ENCODE data around the gene TDRD1. TPM values are rescaled to one million over a fixed set of nuclear protein-coding genes. Genes with fewer than 3 reads are reported as not detected.

The TDRD1 gene
- total and polyA plus RNA-seq, 2 donors, result 0.07 to 0.52 TPM

DNA sequence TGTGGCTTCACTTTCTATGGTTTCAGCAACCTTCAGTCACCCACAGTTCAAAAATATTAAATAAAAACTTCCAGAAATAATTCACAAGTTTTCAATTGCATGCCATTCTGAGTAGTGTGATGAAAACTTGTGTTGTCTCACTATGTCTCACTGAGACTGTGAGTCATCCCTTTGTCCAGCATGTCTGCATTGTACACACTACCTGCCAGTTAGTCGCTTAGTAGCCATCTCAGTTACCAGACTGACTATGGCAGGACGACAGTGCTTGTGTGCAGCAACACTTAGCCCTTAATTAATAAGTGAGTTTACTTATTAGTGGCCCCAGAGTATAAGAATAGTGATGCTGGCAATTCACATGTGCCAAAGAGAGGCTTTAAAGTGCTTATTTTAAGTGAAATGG, 27.7 kb upstream of the TDRD1 start:
- no peaks in the 10 kb centered on the region for H3K9me3 ChIP-seq (ENCODE audit: control insufficient read depth in 2 of 2, insufficient read depth in 1 of 2, low read length in 1 of 2)
- peaks cover 8 to 29% of the 10 kb centered on the region in 2 donors for H3K36me3 ChIP-seq (ENCODE audit: control insufficient read depth in 2 of 2, insufficient read depth in 2 of 2, low read length in 1 of 2)
- H3K4me3 ChIP-seq (ENCODE audit: low read length in 2 of 2), result no peak overlapping the region
- no peak overlapping the region for H3K27ac ChIP-seq (ENCODE audit: low read depth in 1 of 2, low read length in 1 of 2)
- H3K4me1 ChIP-seq (ENCODE audit: control insufficient read depth in 2 of 2, insufficient read depth in 2 of 2, low read length in 2 of 2), result no peaks in the 10 kb centered on the region
- DNase-seq (ENCODE audit: low read depth in 6 of 9, low spot score in 9 of 9), result no peak
- WGBS, result 96% methylated on average over 2 of the region's 2 CpGs
- H3K27me3 ChIP-seq (ENCODE audit: control insufficient read depth in 2 of 2, insufficient read depth in 1 of 2, low read length in 1 of 2), result no peaks in the 10 kb centered on the region

DNA sequence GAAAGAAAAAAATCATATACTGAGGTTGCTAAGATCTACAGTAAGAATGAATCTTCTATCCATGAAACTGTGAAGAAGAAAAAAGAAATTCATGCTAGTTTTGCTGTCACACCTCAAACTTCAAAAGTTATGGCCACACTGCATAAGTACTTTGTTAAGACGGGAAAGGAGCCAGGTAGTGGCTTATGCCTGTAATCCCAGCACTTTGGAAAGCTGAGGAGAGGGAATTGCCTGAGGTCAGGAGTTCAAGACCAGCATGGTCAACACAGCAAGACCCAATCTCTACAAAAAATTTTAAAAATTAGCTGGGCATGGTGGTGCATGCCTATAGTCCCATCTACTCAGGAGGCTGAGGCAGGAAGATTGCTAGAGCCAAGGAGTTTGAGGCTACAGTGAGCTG, 27.3 kb upstream of the TDRD1 start:
- Histone ChIP-seq H3K4me1 (ENCODE audit: control insufficient read depth in 2 of 2, insufficient read depth in 2 of 2, low read length in 2 of 2) (no peaks in the 10 kb centered on the region), H3K27me3 (ENCODE audit: control insufficient read depth in 2 of 2, insufficient read depth in 1 of 2, low read length in 1 of 2) (no peaks in the 10 kb centered on the region), H3K9me3 (ENCODE audit: control insufficient read depth in 2 of 2, insufficient read depth in 1 of 2, low read length in 1 of 2) (no peaks in the 10 kb centered on the region), H3K4me3 (ENCODE audit: low read length in 2 of 2) (no peak overlapping the region), H3K27ac (ENCODE audit: low read depth in 1 of 2, low read length in 1 of 2) (no peak overlapping the region), H3K36me3 (ENCODE audit: control insufficient read depth in 2 of 2, insufficient read depth in 2 of 2, low read length in 1 of 2) (peaks cover 8 to 28% of the 10 kb centered on the region in 2 donors)
- WGBS, result 96% methylated on average over 1 of the region's 1 CpG
- DNase-seq (ENCODE audit: low read depth in 6 of 9, low spot score in 9 of 9), result no peak

DNA sequence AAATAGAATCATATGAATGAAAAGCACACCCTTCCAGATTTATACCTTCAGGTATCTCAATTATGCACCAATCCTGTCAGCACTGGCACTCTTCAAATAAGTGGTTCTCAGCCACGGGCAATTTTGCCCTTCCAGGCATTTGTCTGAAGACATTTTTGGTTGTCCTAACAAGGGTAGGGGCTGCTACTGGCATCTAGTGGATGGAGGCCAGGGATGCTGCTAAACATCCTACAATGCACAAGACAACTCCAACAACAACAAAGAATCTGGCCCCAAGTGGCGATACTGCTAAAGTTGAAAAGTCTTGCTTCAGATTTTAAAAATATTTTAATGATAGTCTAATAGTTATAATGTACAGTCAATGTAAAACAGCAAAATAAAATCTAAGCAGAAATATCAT, 21.2 kb upstream of the TDRD1 start:
- peaks cover 6 to 8% of the 10 kb centered on the region in 2 donors for H3K36me3 ChIP-seq (ENCODE audit: control insufficient read depth in 2 of 2, insufficient read depth in 2 of 2, low read length in 1 of 2)
- no peak for DNase-seq (ENCODE audit: low read depth in 6 of 9, low spot score in 9 of 9)
- H3K4me1 ChIP-seq (ENCODE audit: control insufficient read depth in 2 of 2, insufficient read depth in 2 of 2, low read length in 2 of 2), result no peaks in the 10 kb centered on the region
- no peaks in the 10 kb centered on the region for H3K27me3 ChIP-seq (ENCODE audit: control insufficient read depth in 2 of 2, insufficient read depth in 1 of 2, low read length in 1 of 2)
- no peak overlapping the region for H3K27ac ChIP-seq (ENCODE audit: low read depth in 1 of 2, low read length in 1 of 2)
- H3K4me3 ChIP-seq (ENCODE audit: low read length in 2 of 2), result no peak overlapping the region
- H3K9me3 ChIP-seq (ENCODE audit: control insufficient read depth in 2 of 2, insufficient read depth in 1 of 2, low read length in 1 of 2), result no peaks in the 10 kb centered on the region
- WGBS, result 97% methylated on average over 2 of the region's 2 CpGs

DNA sequence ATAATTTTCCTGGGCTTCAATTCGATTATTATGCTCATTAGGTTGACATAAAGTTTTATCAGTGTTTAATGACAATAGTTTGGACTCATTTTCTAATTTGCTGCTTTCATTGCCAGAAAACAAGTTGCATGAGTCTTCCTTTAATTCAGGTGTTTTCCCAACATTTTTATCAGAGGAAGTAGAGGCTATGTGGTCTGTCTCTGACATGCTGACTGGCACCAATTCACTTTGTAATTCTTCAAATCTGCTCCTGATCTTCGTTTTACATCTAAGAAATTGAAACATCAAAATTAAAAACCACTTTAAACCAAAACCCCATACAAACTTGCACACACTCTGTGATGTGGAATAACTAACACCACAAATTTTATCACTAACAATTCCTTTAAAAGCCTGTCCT, 16.1 kb upstream of the TDRD1 start:
- WGBS, result 50% methylated on average over 2 of the region's 2 CpGs
- no peak overlapping the region for H3K4me3 ChIP-seq (ENCODE audit: low read length in 2 of 2)
- peaks cover 0 to 3% of the 10 kb centered on the region in 2 donors for H3K36me3 ChIP-seq (ENCODE audit: control insufficient read depth in 2 of 2, insufficient read depth in 2 of 2, low read length in 1 of 2)
- DNase-seq (ENCODE audit: low read depth in 6 of 9, low spot score in 9 of 9), result no peak
- no peaks in the 10 kb centered on the region for H3K9me3 ChIP-seq (ENCODE audit: control insufficient read depth in 2 of 2, insufficient read depth in 1 of 2, low read length in 1 of 2)
- no peaks in the 10 kb centered on the region for H3K27me3 ChIP-seq (ENCODE audit: control insufficient read depth in 2 of 2, insufficient read depth in 1 of 2, low read length in 1 of 2)
- no peak overlapping the region for H3K27ac ChIP-seq (ENCODE audit: low read depth in 1 of 2, low read length in 1 of 2)
- no peaks in the 10 kb centered on the region for H3K4me1 ChIP-seq (ENCODE audit: control insufficient read depth in 2 of 2, insufficient read depth in 2 of 2, low read length in 2 of 2)

DNA sequence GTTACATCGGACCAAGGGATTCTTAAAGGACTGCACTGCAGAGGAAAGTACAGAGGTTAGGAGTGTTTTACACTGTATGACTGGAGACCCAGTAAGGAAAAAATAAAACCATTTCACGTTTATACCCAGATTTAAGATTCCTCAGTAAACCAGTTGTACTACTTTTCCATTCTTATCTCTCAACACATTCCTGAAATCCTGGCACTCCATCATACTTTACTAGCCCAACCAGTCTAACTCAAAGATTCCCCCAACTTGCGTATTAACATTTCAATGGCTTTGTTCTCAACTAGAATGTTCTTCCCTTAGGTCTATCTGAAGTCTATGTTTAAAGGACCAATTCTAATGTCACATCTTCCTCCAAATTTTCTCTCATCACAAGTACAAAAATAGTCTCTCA, 13.1 kb upstream of the TDRD1 start:
- Histone ChIP-seq H3K4me1 (ENCODE audit: control insufficient read depth in 2 of 2, insufficient read depth in 2 of 2, low read length in 2 of 2) (no peaks in the 10 kb centered on the region), H3K9me3 (ENCODE audit: control insufficient read depth in 2 of 2, insufficient read depth in 1 of 2, low read length in 1 of 2) (peaks cover 1 to 4% of the 10 kb centered on the region in 2 donors), H3K27ac (ENCODE audit: low read depth in 1 of 2, low read length in 1 of 2) (no peak overlapping the region), H3K4me3 (ENCODE audit: low read length in 2 of 2) (no peak overlapping the region), H3K27me3 (ENCODE audit: control insufficient read depth in 2 of 2, insufficient read depth in 1 of 2, low read length in 1 of 2) (no peaks in the 10 kb centered on the region), H3K36me3 (ENCODE audit: control insufficient read depth in 2 of 2, insufficient read depth in 2 of 2, low read length in 1 of 2) (no peaks in the 10 kb centered on the region)
- WGBS, result 96% methylated on average over 3 of the region's 3 CpGs
- DNase-seq (ENCODE audit: low read depth in 6 of 9, low spot score in 9 of 9), result no peak

DNA sequence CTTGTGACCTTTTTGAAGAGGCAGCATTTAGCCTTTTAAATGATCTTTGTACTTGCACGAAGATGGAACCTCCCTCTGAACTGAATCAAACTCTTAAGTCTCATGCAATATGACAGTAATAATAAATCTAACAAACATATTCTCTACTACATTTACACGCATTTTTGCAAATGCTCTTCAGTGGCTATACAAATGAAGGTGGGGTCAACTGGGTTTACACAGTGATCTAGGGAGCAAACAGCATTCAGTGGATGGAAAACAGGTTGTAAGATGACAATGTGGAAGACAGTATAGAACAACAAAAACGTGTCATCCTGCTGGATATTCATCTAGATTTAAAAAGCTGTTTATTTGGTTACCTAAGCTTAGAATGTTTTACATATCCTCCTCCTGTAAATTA, 12.7 kb upstream of the TDRD1 start:
- no peak for DNase-seq (ENCODE audit: low read depth in 6 of 9, low spot score in 9 of 9)
- Histone ChIP-seq H3K36me3 (ENCODE audit: control insufficient read depth in 2 of 2, insufficient read depth in 2 of 2, low read length in 1 of 2) (no peaks in the 10 kb centered on the region), H3K4me3 (ENCODE audit: low read length in 2 of 2) (no peak overlapping the region), H3K27ac (ENCODE audit: low read depth in 1 of 2, low read length in 1 of 2) (no peak overlapping the region), H3K27me3 (ENCODE audit: control insufficient read depth in 2 of 2, insufficient read depth in 1 of 2, low read length in 1 of 2) (no peaks in the 10 kb centered on the region), H3K4me1 (ENCODE audit: control insufficient read depth in 2 of 2, insufficient read depth in 2 of 2, low read length in 2 of 2) (no peaks in the 10 kb centered on the region), H3K9me3 (ENCODE audit: control insufficient read depth in 2 of 2, insufficient read depth in 1 of 2, low read length in 1 of 2) (peaks cover 1 to 4% of the 10 kb centered on the region in 2 donors)
- WGBS, result 90% methylated on average over 3 of the region's 3 CpGs

DNA sequence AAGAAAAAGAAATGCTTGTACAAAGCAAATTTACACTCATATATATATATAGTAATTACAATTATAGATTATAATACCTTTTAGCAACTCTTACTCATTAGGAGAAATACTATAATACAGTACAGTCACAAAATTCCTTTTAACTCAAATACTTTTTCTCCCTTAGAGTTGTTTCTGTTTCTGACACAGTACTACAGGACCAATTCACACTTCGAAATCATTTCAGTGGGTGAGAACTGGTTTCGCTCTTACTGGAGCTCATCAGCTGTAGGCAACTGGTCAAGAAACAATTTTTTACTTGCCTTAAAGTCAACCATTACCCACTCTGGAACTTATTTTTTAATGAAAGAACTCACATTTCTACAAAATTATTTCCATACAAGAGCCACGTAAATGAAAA, 11.2 kb upstream of the TDRD1 start:
- peaks cover 0 to 6% of the 10 kb centered on the region in 2 donors for H3K4me1 ChIP-seq (ENCODE audit: control insufficient read depth in 2 of 2, insufficient read depth in 2 of 2, low read length in 2 of 2)
- WGBS, result 98% methylated on average over 3 of the region's 3 CpGs
- H3K9me3 ChIP-seq (ENCODE audit: control insufficient read depth in 2 of 2, insufficient read depth in 1 of 2, low read length in 1 of 2), result peaks cover 1 to 4% of the 10 kb centered on the region in 2 donors
- H3K27me3 ChIP-seq (ENCODE audit: control insufficient read depth in 2 of 2, insufficient read depth in 1 of 2, low read length in 1 of 2), result no peaks in the 10 kb centered on the region
- no peak overlapping the region for H3K4me3 ChIP-seq (ENCODE audit: low read length in 2 of 2)
- no peaks in the 10 kb centered on the region for H3K36me3 ChIP-seq (ENCODE audit: control insufficient read depth in 2 of 2, insufficient read depth in 2 of 2, low read length in 1 of 2)
- no peak overlapping the region for H3K27ac ChIP-seq (ENCODE audit: low read depth in 1 of 2, low read length in 1 of 2)
- DNase-seq (ENCODE audit: low read depth in 6 of 9, low spot score in 9 of 9), result no peak

DNA sequence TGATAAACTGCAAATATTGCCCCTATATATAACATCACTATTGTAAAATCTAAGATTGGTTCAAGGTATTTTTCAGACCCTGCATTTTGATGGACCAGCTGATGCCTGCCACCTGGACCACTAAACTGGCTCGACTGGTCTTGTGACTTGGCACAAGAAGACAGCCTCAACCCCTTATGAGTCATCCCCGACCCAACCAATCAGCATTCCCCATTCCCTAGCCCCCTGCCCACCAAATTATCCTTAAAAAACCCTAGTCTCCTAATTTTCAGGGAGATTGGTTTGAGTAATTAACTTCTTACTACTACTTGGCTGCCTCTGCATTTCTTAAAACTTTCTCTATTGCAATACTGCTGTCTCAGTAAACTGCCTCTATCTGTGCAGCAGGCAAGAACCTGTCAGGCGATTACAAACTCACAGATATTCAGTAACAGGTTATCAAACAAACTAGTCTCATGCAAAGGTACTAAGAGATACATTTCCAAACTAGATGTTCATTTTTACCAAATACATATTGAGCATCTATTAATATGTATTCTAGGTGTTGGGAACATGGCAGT, 10.6 kb upstream of the TDRD1 start:
- Histone ChIP-seq H3K9me3 (ENCODE audit: control insufficient read depth in 2 of 2, insufficient read depth in 1 of 2, low read length in 1 of 2) (peaks cover 1 to 4% of the 10 kb centered on the region in 2 donors), H3K27ac (ENCODE audit: low read depth in 1 of 2, low read length in 1 of 2) (no peak overlapping the region), H3K4me3 (ENCODE audit: low read length in 2 of 2) (no peak overlapping the region), H3K4me1 (ENCODE audit: control insufficient read depth in 2 of 2, insufficient read depth in 2 of 2, low read length in 2 of 2) (peaks cover 0 to 9% of the 10 kb centered on the region in 2 donors), H3K36me3 (ENCODE audit: control insufficient read depth in 2 of 2, insufficient read depth in 2 of 2, low read length in 1 of 2) (no peaks in the 10 kb centered on the region), H3K27me3 (ENCODE audit: control insufficient read depth in 2 of 2, insufficient read depth in 1 of 2, low read length in 1 of 2) (no peaks in the 10 kb centered on the region)
- DNase-seq (ENCODE audit: low read depth in 6 of 9, low spot score in 9 of 9), result no peak
- WGBS, result over 99% methylated on average over 3 of the region's 3 CpGs

DNA sequence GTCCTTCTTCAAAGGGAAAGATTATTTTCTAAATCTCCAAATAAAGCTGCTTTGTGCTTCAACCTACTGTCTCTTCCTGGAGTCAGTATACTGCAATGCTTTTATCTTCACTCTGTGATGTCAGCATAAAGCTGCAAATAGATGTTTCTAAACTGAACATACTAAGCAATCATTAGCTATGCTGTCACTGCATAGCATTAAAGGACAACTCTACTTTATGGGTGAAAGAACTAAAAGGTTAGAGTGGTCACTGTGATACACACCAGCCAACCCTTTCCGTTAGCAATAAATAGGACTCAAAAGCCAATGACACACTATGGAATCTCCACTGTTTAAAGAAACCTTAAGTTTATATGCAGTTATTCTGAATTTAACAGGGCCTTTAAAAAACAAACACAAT, 6.9 kb upstream of the TDRD1 start:
- peak in 2 of 9 donors; percentile 11 to 48 for DNase-seq (ENCODE audit: low read depth in 6 of 9, low spot score in 9 of 9)
- Histone ChIP-seq H3K27me3 (ENCODE audit: control insufficient read depth in 2 of 2, insufficient read depth in 1 of 2, low read length in 1 of 2) (peaks cover 0 to 4% of the 10 kb centered on the region in 2 donors), H3K4me1 (ENCODE audit: control insufficient read depth in 2 of 2, insufficient read depth in 2 of 2, low read length in 2 of 2) (peaks cover 5 to 12% of the 10 kb centered on the region in 2 donors), H3K36me3 (ENCODE audit: control insufficient read depth in 2 of 2, insufficient read depth in 2 of 2, low read length in 1 of 2) (no peaks in the 10 kb centered on the region), H3K27ac (ENCODE audit: low read depth in 1 of 2, low read length in 1 of 2) (no peak overlapping the region), H3K9me3 (ENCODE audit: control insufficient read depth in 2 of 2, insufficient read depth in 1 of 2, low read length in 1 of 2) (peaks cover 1 to 4% of the 10 kb centered on the region in 2 donors), H3K4me3 (ENCODE audit: low read length in 2 of 2) (peak overlapping the region in 1 of 2 donors; percentile 6)
- 86% methylated on average over 1 of the region's 1 CpG for WGBS

Measured in thymus (tissue), 11 donors.